ENCODE data around the gene KDM1B. TPM values are rescaled to one million over a fixed set of nuclear protein-coding genes. Genes with fewer than 3 reads are reported as not detected.

KDM1B gene
- total and polyA plus RNA-seq, 9 donors: 4.7 to 21.7 (median 13.7) TPM

DNA sequence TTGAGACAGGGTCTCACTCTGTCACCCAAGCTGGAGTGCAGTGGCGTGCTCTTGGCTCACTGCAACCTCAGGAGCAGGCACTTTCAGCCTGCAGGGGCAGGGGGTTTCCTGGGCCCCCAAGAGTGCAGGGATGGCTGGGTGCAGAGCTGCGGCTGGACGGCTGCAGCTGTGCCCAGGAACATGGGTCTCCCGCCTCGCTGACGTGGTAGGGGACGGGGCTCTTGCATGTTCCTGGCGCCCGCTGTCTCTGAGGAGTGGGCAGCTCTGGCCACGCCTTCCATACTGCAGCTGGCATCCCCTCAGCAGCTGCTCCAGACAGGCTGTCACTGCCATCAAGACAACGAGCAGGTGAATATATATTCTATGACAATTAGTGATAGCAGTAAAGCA, 111.3 kb downstream of the KDM1B start:
- no peak for DNase-seq
- H3K27me3 ChIP-seq: no peaks in the 10 kb centered on the region
- H3K27ac ChIP-seq: no peak overlapping the region
- no peaks in the 10 kb centered on the region for H3K36me3 ChIP-seq
- no peak for TF ChIP-seq EP300 (IDR thresholded peaks at IDR 0.05)
- H3K4me1 ChIP-seq (ENCODE audit: insufficient read depth): peaks cover 2% of the 10 kb centered on the region
- WGBS, 3 donors: 93 to 94% (median 94%) methylated on average over 11 of the region's 11 CpGs
- H3K4me3 ChIP-seq: no peak overlapping the region
- no peaks in the 10 kb centered on the region for H3K9me3 ChIP-seq
- intact Hi-C loops (cut with DNase I): loop anchor here in 1 of 4 donors (10.0 kb wide), 1 partner anchor 112 kb away; the partner anchor contains the start of genes KDM1B and TPMT

DNA sequence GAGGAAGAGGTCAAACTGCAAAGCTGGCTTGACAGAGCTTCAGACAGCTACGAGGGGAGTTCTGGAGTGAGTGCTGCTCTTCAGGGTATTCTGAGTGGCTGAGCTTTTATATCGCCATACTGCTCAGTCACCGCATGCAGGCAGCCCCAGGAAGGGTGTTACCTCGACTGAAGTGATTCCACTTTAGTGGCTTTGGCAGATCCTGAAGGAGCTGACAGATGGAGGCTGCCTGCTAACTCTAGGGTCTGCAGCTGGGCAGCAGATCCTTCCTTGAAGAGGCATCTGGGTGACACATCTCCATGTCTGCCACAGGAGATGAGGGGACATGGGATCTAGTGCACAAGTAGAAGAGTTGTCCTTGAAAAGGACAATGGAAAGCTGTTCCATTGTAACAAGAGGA, 112.8 kb downstream of the KDM1B start:
- TF ChIP-seq, protein P1, sequence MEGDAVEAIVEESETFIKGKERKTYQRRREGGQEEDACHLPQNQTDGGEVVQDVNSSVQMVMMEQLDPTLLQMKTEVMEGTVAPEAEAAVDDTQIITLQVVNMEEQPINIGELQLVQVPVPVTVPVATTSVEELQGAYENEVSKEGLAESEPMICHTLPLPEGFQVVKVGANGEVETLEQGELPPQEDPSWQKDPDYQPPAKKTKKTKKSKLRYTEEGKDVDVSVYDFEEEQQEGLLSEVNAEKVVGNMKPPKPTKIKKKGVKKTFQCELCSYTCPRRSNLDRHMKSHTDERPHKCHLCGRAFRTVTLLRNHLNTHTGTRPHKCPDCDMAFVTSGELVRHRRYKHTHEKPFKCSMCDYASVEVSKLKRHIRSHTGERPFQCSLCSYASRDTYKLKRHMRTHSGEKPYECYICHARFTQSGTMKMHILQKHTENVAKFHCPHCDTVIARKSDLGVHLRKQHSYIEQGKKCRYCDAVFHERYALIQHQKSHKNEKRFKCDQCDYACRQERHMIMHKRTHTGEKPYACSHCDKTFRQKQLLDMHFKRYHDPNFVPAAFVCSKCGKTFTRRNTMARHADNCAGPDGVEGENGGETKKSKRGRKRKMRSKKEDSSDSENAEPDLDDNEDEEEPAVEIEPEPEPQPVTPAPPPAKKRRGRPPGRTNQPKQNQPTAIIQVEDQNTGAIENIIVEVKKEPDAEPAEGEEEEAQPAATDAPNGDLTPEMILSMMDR (IDR thresholded peaks at IDR 0.05): no peak
- TF ChIP-seq EP300 (IDR thresholded peaks at IDR 0.05): no peak
- no peak for TF ChIP-seq POLR2A (IDR thresholded peaks at IDR 0.05)
- no peaks in the 10 kb centered on the region for H3K4me1 ChIP-seq (ENCODE audit: insufficient read depth)
- WGBS, 3 donors: 52 to 64% (median 57%) methylated on average over 4 of the region's 4 CpGs
- H3K9me3 ChIP-seq: no peaks in the 10 kb centered on the region
- intact Hi-C loops (cut with DNase I): loop anchor here in 1 of 4 donors (10.0 kb wide), 1 partner anchor 113 kb away; the partner anchor contains the start of genes KDM1B and TPMT
- no peak for DNase-seq
- no peak overlapping the region for H3K27ac ChIP-seq
- H3K27me3 ChIP-seq: no peaks in the 10 kb centered on the region
- no peaks in the 10 kb centered on the region for H3K36me3 ChIP-seq
- H3K4me3 ChIP-seq: no peak overlapping the region

DNA sequence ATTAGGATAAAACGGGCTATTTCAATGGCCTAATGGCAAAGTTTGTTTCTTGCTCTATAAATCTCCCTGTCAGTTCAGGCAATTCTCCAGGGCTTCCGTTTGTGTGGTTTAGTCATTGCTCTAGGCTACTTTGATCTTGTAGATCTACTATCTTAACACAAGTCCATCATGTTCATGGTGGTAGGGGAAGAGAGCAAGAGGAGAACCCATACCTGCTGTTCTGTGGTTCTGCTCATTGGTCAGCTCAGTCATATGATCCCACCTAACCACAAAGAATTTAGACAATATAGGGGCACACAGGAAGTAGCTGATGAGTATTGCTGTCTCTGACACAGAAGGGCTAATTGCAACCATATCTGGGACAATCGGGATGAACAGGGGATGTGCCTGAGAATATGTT, 114.0 kb downstream of the KDM1B start:
- Histone ChIP-seq H3K4me3 (no peak overlapping the region), H3K27ac (no peak overlapping the region), H3K27me3 (no peaks in the 10 kb centered on the region), H3K9me3 (no peaks in the 10 kb centered on the region), H3K36me3 (no peaks in the 10 kb centered on the region), H3K4me1 (ENCODE audit: insufficient read depth) (no peaks in the 10 kb centered on the region)
- DNase-seq: no peak
- no peak for TF ChIP-seq POLR2A (IDR thresholded peaks at IDR 0.05)
- TF ChIP-seq, protein P1 (IDR thresholded peaks at IDR 0.05): no peak
- intact Hi-C loops (cut with DNase I): loop anchor here in 1 of 4 donors (10.0 kb wide), 1 partner anchor 114 kb away; the partner anchor contains the start of genes KDM1B and TPMT
- WGBS, 3 donors: 14 to 24% (median 17%) methylated on average over 3 of the region's 3 CpGs

DNA sequence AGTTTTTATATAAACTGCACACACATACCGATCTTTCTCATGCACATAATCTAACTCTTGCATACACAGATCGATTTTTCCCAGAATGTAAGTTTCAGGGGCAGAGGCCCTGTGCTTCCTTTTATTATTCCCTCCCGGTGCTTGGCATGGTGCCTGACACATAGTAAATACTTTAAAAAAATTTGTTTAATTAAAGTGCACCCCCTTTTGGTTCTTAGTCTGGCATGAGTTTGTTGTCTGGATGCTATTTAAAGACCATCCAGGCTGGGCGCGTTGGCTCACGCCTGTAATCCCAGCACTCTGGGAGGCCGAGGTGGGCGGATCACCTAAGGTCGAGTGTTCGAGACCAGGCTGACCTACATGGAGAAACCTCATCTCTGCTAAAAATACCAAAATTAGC, 114.5 kb downstream of the KDM1B start:
- Histone ChIP-seq H3K4me3 (no peak overlapping the region), H3K9me3 (no peaks in the 10 kb centered on the region), H3K27ac (no peak overlapping the region), H3K4me1 (ENCODE audit: insufficient read depth) (no peaks in the 10 kb centered on the region), H3K27me3 (no peaks in the 10 kb centered on the region), H3K36me3 (no peaks in the 10 kb centered on the region)
- TF ChIP-seq EP300 (IDR thresholded peaks at IDR 0.05): no peak
- no peak for TF ChIP-seq POLR2A (IDR thresholded peaks at IDR 0.05)
- TF ChIP-seq, protein P1 (IDR thresholded peaks at IDR 0.05): no peak
- intact Hi-C loops (cut with DNase I): loop anchor here in 1 of 4 donors (10.0 kb wide), 1 partner anchor 115 kb away; the partner anchor contains the start of genes KDM1B and TPMT
- no peak for DNase-seq
- WGBS, 3 donors: 49 to 62% (median 54%) methylated on average over 10 of the region's 10 CpGs

DNA sequence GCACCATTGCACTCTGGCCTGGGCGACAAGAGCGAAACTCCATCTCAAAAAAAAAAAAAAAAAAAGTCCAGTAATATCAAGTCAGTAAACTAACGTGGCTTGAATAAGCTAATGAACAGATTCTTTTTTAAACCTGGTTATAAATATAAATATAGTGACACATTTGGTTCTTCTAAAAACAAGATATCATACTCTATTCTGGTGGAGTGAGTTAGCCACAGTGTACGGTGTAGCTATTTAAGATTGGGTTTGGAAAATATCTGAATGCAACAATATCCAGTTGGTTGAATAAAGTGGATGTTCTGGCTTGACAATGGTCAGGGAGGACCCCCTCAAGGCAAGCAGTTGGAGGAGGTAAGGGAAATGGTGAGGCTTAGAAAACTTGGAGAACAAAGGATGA, 115.0 kb downstream of the KDM1B start:
- H3K9me3 ChIP-seq: no peaks in the 10 kb centered on the region
- 75 to 81% (median 78%) methylated on average over 4 of the region's 4 CpGs for WGBS, 3 donors
- H3K27ac ChIP-seq: no peak overlapping the region
- no peaks in the 10 kb centered on the region for H3K36me3 ChIP-seq
- DNase-seq: no peak
- no peaks in the 10 kb centered on the region for H3K4me1 ChIP-seq (ENCODE audit: insufficient read depth)
- no peaks in the 10 kb centered on the region for H3K27me3 ChIP-seq
- intact Hi-C loops (cut with DNase I): no loop called here
- H3K4me3 ChIP-seq: no peak overlapping the region
- TF ChIP-seq EP300 (IDR thresholded peaks at IDR 0.05) (no peak), POLR2A (IDR thresholded peaks at IDR 0.05) (no peak)
- TF ChIP-seq, protein P1 (IDR thresholded peaks at IDR 0.05): no peak

Data from ovary (tissue), 9 donors.